Subcutaneous abdominal adipose tissue (tissue), 5 donors: ENCODE data around the gene MFSD11.
"Not testable (repeated sequence)": the region's sequence is repeated elsewhere in the genome, so short reads cannot be mapped to it uniquely, and the experiment has no call there.

Experiments
- H3K27ac ChIP-seq: one replicate; pipeline ENCODE4 v1.7.0; 2013; ENCODE audit warnings: low read depth, mild to moderate bottlenecking, inconsistent platforms, low read length, moderate library complexity
- H3K27me3 ChIP-seq, 5 donors: one replicate each; pipeline ENCODE4 v1.7.0; 2013; ENCODE audit warnings: low read length in 5 of 5, inconsistent platforms in 1 of 5; ENCODE audit not compliant: control insufficient read depth in 5 of 5, insufficient read depth in 4 of 5
- H3K36me3 ChIP-seq, 5 donors: one replicate each; pipeline ENCODE4 v1.7.0; 2013; ENCODE audit warnings: low read length in 5 of 5; ENCODE audit not compliant: control insufficient read depth in 5 of 5, insufficient read depth in 5 of 5
- H3K4me1 ChIP-seq, 5 donors: one replicate each; pipeline ENCODE4 v1.7.0; 2013; ENCODE audit warnings: low read length in 5 of 5, mild to moderate bottlenecking in 3 of 5, moderate library complexity in 1 of 5; ENCODE audit not compliant: control insufficient read depth in 5 of 5, insufficient read depth in 5 of 5
- H3K4me3 ChIP-seq, 5 donors: one replicate each; pipeline ENCODE4 v1.7.0; 2013; ENCODE audit warnings: low read length in 5 of 5, low read depth in 1 of 5
- H3K9ac ChIP-seq, 5 donors: one replicate each; pipeline ENCODE4 v1.7.0; 2013; ENCODE audit warnings: low read length in 5 of 5, mild to moderate bottlenecking in 4 of 5, moderate library complexity in 3 of 5
- H3K9me3 ChIP-seq, 5 donors: one replicate each; pipeline ENCODE4 v1.7.0; 2013; ENCODE audit warnings: low read length in 5 of 5; ENCODE audit not compliant: control insufficient read depth in 5 of 5
- donor health status: healthy.
- donor health status: healthy.
- donor health status: healthy.
- donor health status: healthy.
- donor health status: healthy.

MFSD11 gene

GRCh38 chr17:76796081-76796480 is 58.2 kb downstream of the MFSD11 start:
- no peaks in the 10 kb centered on the region for H3K9me3 ChIP-seq
- H3K27ac ChIP-seq: no peak overlapping the region
- H3K27me3 ChIP-seq: no peaks in the 10 kb centered on the region
- peaks cover 0 to 8% (median 4%) of the 10 kb centered on the region in 5 donors for H3K4me1 ChIP-seq
- H3K9ac ChIP-seq: no peak overlapping the region
- no peak overlapping the region for H3K4me3 ChIP-seq
- H3K36me3 ChIP-seq: no peaks in the 10 kb centered on the region

DNA sequence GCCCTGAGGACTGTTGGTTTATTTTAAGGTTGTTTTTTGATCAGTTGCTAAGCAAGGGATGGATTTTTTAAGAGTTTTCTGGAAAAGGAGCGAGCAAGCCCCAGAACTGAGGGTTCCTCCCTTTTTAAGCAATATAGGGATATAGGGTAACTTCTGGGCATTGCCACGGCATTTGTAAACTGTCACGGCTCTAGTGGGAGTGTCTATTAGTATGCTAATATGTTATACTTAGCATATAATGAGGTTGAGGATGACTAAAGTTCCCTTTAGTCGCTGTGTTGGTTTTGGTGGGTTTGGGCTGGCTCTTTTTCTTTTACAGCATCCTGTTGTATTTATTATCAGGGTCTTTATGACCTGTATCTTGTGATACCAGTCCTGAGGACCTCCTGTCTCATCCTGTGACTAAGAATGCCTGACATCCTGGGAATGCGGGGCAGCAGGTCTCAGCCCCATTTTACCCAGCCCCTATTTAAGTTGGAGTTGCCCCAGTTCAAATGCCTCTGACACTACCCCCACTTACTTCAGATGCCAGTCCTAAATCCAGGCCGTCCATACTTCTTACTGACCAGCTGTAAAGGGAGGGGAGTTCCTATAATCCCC is 59.4 kb downstream of the MFSD11 start:
- no peak overlapping the region for H3K27ac ChIP-seq
- H3K4me1 ChIP-seq: no peaks in the 10 kb centered on the region
- no peak overlapping the region for H3K9ac ChIP-seq
- no peaks in the 10 kb centered on the region for H3K9me3 ChIP-seq
- no peaks in the 10 kb centered on the region for H3K27me3 ChIP-seq
- H3K4me3 ChIP-seq: no peak overlapping the region
- H3K36me3 ChIP-seq: no peaks in the 10 kb centered on the region

DNA sequence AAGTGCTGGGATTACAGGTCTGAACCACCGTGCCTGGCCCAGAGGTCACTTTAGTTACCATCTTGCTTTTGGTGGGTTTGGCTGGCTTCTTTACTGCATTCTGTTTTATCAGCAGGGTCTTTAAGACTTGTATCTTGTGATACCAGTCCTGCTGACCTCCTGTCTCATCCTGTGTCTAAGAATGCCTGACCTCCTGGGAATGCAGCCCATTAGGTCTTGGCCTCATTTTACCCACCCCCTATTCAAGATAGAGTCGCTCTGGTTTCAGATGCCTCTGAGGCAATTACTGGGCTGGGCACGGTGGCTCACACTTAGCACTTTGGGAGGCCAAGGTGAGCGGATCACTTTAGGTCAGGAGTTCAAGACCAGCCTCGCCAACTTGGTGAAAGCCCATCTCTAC is 63.8 kb downstream of the MFSD11 start:
- no peaks in the 10 kb centered on the region for H3K9me3 ChIP-seq

GRCh38 chr17:76805319-76805718 is 67.4 kb downstream of the MFSD11 start:
- H3K9ac ChIP-seq: no peak overlapping the region

More for the DNA sequence above, 63.8 kb downstream of the MFSD11 start:
- H3K27ac ChIP-seq: no peak overlapping the region
- H3K27me3 ChIP-seq: no peaks in the 10 kb centered on the region
- no peaks in the 10 kb centered on the region for H3K4me1 ChIP-seq
- no peak overlapping the region for H3K9ac ChIP-seq
- H3K36me3 ChIP-seq: no peaks in the 10 kb centered on the region
- H3K4me3 ChIP-seq: no peak overlapping the region

DNA sequence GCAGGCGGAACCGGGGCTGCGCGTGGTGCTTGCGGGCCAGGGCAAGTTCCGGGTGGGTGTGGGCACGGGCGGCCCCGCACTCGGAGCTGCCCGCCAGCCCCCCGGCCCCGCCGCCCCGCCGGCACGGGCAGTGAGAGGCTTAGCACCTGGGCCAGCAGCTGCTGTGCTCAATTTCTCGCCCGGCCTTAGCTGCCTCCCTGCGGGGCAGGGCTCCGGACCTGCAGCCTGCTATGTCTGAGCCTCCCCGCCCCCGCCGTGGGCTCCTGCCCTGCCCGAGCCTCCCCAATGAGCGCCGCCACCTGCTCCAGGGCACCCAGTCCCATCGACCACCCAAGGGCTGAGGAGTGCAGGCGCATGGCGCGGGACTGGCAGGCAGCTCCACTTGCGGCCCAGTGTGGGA is 68.2 kb downstream of the MFSD11 start:
- H3K27ac ChIP-seq, H3K36me3 ChIP-seq, H3K27me3 ChIP-seq, H3K4me3 ChIP-seq, H3K4me1 ChIP-seq, H3K9me3 ChIP-seq, H3K9ac ChIP-seq: not testable (repeated sequence)

More at GRCh38 chr17:76805319-76805718, 67.4 kb downstream of the MFSD11 start:
- Histone ChIP-seq H3K27ac (no peak overlapping the region), H3K36me3 (no peaks in the 10 kb centered on the region), H3K4me1 (no peaks in the 10 kb centered on the region), H3K9me3 (no peaks in the 10 kb centered on the region), H3K27me3 (no peaks in the 10 kb centered on the region), H3K4me3 (no peak overlapping the region)

DNA sequence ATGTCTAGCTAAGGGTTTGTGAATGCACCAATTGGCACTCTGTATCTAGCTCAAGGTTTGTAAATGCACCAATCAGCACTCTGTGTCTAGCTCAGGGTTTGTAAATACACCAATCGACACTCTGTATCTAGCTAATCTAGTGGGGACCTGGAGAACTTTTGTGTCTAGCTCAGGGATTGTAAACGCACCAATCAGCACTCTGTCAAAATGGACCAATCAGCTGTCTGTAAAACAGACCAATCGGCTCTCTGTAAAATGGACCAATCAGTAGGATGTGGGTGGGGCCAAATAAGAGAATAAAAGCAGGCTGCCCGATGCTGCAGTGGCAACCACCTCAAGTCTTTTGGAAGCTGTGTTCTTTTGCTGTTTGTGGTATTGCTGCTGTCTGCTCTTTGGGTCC is 68.8 kb downstream of the MFSD11 start:
- H3K9ac ChIP-seq: not testable (repeated sequence)

GRCh38 chr17:76808326-76808725 is 70.4 kb downstream of the MFSD11 start:
- Histone ChIP-seq H3K27me3 (no peaks in the 10 kb centered on the region), H3K4me3 (no peak overlapping the region), H3K4me1 (no peaks in the 10 kb centered on the region), H3K9ac (no peak overlapping the region), H3K9me3 (no peaks in the 10 kb centered on the region), H3K36me3 (no peaks in the 10 kb centered on the region), H3K27ac (no peak overlapping the region)

More for the DNA sequence above, 68.8 kb downstream of the MFSD11 start:
- not testable (repeated sequence) for H3K27ac ChIP-seq, H3K36me3 ChIP-seq, H3K4me1 ChIP-seq, H3K4me3 ChIP-seq, H3K9me3 ChIP-seq, H3K27me3 ChIP-seq

DNA sequence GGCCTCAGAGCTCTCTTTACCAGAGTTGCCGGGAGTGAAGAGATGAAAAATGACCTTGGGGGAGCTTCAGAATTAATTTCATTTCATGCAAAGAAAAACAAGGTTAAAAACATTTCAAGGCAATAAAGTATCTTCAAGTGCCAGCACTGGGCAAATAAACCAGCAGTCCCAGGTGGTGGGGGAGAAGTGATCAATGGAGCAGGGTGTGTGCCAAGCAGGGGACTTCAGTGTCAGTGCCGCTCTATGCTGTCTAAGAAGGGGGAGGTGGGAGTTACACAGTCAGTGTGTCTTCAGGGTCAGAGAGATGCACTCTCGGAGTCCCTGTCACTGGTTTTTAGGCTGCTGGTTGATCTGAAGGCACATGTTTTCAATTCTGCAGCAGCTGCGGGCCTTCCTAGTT is 73.0 kb downstream of the MFSD11 start:
- Histone ChIP-seq H3K9ac (no peak overlapping the region), H3K27ac (no peak overlapping the region), H3K9me3 (no peaks in the 10 kb centered on the region), H3K4me3 (no peak overlapping the region), H3K27me3 (no peaks in the 10 kb centered on the region), H3K4me1 (no peaks in the 10 kb centered on the region), H3K36me3 (no peaks in the 10 kb centered on the region)

DNA sequence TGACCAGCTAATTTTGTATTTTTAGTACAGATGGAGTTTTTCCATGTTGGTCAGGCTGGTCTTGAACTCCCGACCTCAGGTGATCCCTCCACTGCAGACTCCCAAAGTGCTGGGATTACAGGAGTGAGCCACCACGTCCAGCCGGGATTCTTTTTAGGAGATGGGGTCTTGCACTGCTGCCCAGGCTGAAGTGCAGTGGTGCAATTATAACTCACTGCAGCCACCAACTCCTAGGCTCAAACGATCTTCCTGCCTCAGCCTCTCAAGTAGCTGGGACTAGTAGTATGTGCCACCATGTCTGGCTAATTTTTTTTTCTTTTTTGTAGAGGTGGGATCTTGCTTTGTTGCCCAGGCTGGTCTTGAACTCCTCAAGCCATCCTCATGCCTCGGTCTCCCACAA is 73.9 kb downstream of the MFSD11 start:
- no peak overlapping the region for H3K4me3 ChIP-seq
- no peaks in the 10 kb centered on the region for H3K4me1 ChIP-seq
- H3K27me3 ChIP-seq: no peaks in the 10 kb centered on the region
- no peak overlapping the region for H3K27ac ChIP-seq
- no peaks in the 10 kb centered on the region for H3K9me3 ChIP-seq
- no peaks in the 10 kb centered on the region for H3K36me3 ChIP-seq
- H3K9ac ChIP-seq: no peak overlapping the region

GRCh38 chr17:76812263-76812662 is 74.3 kb downstream of the MFSD11 start:
- no peaks in the 10 kb centered on the region for H3K9me3 ChIP-seq
- no peaks in the 10 kb centered on the region for H3K4me1 ChIP-seq
- no peak overlapping the region for H3K9ac ChIP-seq

GRCh38 chr17:76812968-76813367 is 75.0 kb downstream of the MFSD11 start:
- H3K27ac ChIP-seq: no peak overlapping the region
- H3K36me3 ChIP-seq: no peaks in the 10 kb centered on the region
- H3K9ac ChIP-seq: no peak overlapping the region
- H3K4me3 ChIP-seq: no peak overlapping the region
- H3K9me3 ChIP-seq: no peaks in the 10 kb centered on the region
- no peaks in the 10 kb centered on the region for H3K4me1 ChIP-seq
- no peaks in the 10 kb centered on the region for H3K27me3 ChIP-seq

More at GRCh38 chr17:76812263-76812662, 74.3 kb downstream of the MFSD11 start:
- Histone ChIP-seq H3K36me3 (no peaks in the 10 kb centered on the region), H3K27me3 (no peaks in the 10 kb centered on the region), H3K4me3 (no peak overlapping the region), H3K27ac (no peak overlapping the region)
